NAMALWA (cell line): ENCODE measurements around the gene TBL2.
A peak's percentile ranks its signal among the peaks of the same experiment; 100 is the strongest.
"Not testable (repeated sequence)": the region's sequence is repeated elsewhere in the genome, so short reads cannot be mapped to it uniquely, and the experiment has no call there.

Experiments used
- DNase-seq: peaks from one replicate; pipeline ENCODE4 v3.0.0-alpha.2; 2015; ENCODE audit warnings: low spot score

TBL2 gene

DNA sequence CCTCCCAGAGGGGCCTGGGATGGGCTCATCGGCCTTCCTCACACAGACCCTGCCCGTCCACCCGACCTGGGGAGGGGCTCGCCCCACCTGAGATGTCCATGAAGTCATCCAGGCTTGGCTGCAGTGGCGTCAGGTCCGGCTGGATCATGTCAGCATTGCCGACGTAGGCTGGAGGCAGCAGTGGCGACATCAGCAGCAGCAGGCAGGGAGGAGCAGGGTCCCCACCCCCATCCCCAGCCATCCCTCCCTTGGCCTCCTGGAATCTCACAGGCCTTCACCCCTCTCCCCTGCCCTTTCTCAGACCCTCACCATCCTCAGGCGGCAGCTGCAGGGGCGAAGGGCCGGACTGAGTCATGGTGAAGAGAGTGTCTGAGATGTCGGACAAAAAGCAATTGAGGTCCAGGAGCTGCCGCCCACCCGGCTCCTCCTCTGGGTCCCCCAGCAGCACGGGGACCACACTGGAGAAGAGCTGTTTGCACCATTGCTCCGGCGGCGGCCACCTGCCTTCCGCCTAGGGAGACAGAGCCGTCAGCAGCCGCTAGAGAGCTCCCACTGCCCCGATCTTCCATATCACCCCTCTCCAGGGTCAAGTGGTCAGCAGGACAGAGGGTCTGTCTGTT, 27.3 kb upstream of the TBL2 start:
- no peak for DNase-seq

GRCh38 chr7:73602721-73603651, 24.6 kb upstream of the TBL2 start:
- no peak for DNase-seq

GRCh38 chr7:73599916-73600315, 21.5 kb upstream of the TBL2 start:
- no peak for DNase-seq

GRCh38 chr7:73599151-73599882, 20.9 kb upstream of the TBL2 start:
- no peak for DNase-seq

GRCh38 chr7:73597978-73598782, 19.8 kb upstream of the TBL2 start:
- DNase-seq: peak; percentile 40

GRCh38 chr7:73596191-73597065, 18.0 kb upstream of the TBL2 start:
- DNase-seq: no peak

GRCh38 chr7:73595358-73595757, 17.0 kb upstream of the TBL2 start:
- no peak for DNase-seq

- DNase-seq: no peak
Measured at GRCh38 chr7:73593207-73594045, 15.0 kb upstream of the TBL2 start.

- no peak for DNase-seq
Measured at GRCh38 chr7:73586911-73587310, 8.5 kb upstream of the TBL2 start.

DNA sequence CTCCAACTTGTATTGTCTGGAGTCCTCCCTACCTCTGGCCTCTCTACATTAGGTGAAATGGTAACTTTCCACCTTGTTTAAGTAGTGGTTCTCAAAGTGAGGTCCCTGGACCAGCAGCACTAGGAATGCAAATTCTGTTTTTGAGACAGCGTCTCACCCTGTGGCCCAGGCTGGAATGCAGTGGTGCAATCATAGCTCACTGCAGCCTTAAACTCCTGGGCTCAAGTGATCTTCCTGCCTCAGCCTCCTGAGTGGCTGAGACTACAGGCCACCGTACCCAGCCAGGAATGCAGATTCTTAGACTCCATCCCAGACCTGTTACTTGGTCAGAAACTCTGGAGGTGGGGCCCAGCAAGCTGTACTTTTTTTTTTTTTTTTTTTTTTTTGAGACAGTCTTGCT, 6.8 kb upstream of the TBL2 start:
- peak; percentile 45 for DNase-seq

DNA sequence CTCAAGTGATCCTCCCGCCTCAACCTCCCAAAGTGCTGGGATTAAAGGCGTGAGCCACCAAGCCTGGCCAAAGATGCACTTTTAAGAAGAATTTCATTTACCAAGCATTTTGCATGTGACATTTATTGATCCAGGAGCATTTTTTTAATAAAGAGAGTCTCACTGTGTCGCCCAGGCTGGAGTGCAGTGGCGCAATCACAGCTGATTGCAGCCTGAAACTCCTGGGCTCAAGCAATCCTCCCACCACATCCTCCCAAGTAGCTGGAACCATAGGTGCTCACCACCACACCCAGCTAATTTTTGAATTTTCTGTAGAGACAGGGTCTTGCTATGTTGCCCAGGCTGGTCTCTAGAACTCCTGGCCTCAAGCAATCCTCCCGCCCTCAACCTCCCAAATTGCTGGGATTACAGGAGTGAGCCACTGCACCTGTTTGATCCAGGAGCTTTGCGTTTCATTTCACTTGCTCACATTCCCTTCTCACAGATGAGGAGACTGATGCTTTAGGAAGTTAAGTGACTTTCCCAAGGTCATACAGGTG, 4.4 kb upstream of the TBL2 start:
- no peak for DNase-seq

- DNase-seq: not testable (repeated sequence)
Measured at GRCh38 chr7:73581006-73581405, 2.6 kb upstream of the TBL2 start.

DNA sequence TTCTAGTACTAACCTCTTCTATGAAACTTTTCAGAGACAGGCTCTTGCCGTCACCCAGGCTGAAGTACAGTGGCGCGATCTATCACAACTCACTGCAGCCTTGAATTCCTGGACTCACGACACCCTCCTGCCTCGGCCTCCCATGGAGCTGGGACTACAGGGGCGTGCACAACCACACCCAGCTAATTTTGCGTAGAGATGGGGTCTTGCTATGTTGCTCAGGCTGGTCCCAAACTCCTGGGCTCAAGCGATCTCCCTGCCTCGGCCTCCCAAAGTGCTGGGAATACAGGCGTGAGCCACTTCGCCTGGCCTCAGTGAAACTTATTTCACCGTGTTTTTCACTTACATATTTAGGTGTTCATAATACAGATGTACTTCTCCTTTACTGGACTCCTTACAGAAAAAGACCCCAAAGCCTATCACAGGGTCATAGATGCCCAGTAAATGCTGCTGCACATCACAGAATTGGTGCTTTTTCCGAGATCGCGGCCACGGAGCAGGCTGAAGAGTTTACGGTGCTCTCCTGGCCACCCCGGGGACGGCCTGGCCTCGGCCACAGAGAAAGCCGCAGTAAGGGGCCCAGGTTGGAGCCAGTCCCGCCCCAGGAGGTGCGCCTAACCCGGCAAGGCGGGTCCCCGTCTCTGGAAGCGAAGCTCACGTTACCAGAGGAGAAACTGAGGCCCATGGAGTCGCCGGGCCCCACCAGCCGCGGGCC, 595 bp downstream of the TBL2 start:
- DNase-seq: peak; percentile 39

- no peak for DNase-seq
Measured at GRCh38 chr7:73573791-73574190, 4.6 kb downstream of the TBL2 start.

GRCh38 chr7:73573276-73573675, 5.1 kb downstream of the TBL2 start:
- no peak for DNase-seq

- no peak for DNase-seq
Measured at GRCh38 chr7:73572767-73573186, 5.6 kb downstream of the TBL2 start.

DNA sequence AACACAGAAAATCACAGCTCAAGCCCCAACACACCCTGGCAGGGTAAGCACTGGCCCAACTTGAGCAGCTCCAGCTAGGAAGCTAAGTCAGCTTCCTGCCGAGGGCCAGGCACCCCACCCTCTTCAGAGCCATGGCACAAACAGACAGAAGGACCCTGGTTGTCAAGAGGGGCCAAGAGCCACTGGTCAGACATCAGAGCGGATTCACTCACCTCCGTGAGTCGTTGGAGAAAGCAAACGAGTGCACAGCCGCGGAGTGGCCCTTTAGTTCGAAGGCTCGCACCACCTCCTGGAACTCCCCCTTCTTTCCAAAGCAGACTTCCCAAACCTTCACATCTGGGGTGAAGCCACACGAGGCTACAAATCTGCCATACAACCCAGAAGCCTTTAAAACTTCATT, 7.4 kb downstream of the TBL2 start:
- no peak for DNase-seq

- DNase-seq: no peak
Measured at GRCh38 chr7:73570521-73570920, 7.9 kb downstream of the TBL2 start.

DNA sequence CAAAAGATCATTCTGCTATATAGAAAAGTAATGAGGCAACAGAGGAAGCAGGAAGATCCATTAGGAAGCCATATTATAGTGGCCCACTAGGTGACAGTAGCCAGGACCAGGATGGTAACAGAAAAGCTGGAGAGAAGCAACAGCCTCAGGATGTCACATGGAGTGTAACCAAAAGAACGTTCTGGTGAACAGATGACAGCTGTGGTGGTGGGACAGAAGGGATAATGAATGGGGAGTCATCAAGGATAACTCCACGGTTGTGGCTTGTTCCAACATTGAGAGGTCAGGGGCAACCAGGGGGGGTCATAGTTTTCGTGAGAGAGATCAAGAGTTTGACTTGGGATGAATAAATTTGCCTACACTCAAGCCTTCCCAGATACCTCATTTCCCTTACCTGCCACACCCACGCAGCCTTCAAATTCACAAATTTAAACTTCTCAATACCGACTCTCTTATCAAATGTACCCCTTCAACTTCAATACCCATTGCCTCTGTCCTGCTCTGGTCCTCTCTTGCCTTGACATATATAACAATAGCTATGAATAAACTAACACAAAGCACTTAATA, 9.3 kb downstream of the TBL2 start:
- no peak for DNase-seq
